GM12892 (cell line): ENCODE results near the gene IFNE.

Experiments
- POLR2A ChIP-seq: IDR thresholded peaks from 2 replicates; pipeline ENCODE4 v1.6.1; 2011; ENCODE audit warnings: low read depth, low read length, control low read depth
- POLR2AphosphoS5 ChIP-seq: IDR thresholded peaks from 2 replicates; pipeline ENCODE4 v1.6.1; 2011; ENCODE audit warnings: low read depth, low read length, control low read depth
- TAF1 ChIP-seq: IDR thresholded peaks from 2 replicates; pipeline ENCODE4 v1.6.1; 2011; ENCODE audit warnings: low read depth, mild to moderate bottlenecking, control low read depth, low read length, borderline replicate concordance

GRCh38 chr9:21504113-21504512, 22.0 kb upstream of the IFNE start:
- TF ChIP-seq POLR2A: no peak
- no peak for TF ChIP-seq POLR2AphosphoS5
- no peak for TF ChIP-seq TAF1
